Tracheal epithelial cell (primary cell): ENCODE measurements around the gene GPR171. TPM values are rescaled to one million over a fixed set of nuclear protein-coding genes. Genes with fewer than 3 reads are reported as not detected.

Experiments used
- total RNA-seq: library from RNA; depleted of rRNA; stranded (reverse); fragments of >200 nt; gene quantifications from 2 replicates; pipeline ENCODE4 v1.2.1, GENCODE V29; 2014

The GPR171 gene
- total RNA-seq: not detected in 2 replicates

GRCh38 chr3:151203051-151203420 lies at the start of gene GPR171:
Gene GPR171, minus strand, starts transcription at chr3:151203216. Its CDS starts 3,830 bp downstream, at chr3:151199386.

Other genes with a start within 250 kb of the GPR171 start
- not detected in 2 replicates for gene CLRN1, start 230.5 kb downstream of the GPR171 start, total RNA-seq
- gene MED12L, start 117.6 kb downstream of the GPR171 start, total RNA-seq: under 0.01 TPM in 2 replicates
- gene P2RY14, start 75.3 kb upstream of the GPR171 start, total RNA-seq: under 0.01 TPM in 1 of 2 replicates, not detected in the other
- 57.6 and 83.1 TPM in 2 replicates for gene GPR87, start 113.6 kb upstream of the GPR171 start, total RNA-seq
- gene P2RY13, start 126.3 kb upstream of the GPR171 start, total RNA-seq: not detected in 2 replicates
- gene P2RY12, start 181.5 kb upstream of the GPR171 start, total RNA-seq: not detected in 2 replicates